WI38 (cell line): Measurements from ENCODE around the gene GATB.

Experiments used
- H3K4me3 ChIP-seq: 2 replicates; pipeline ENCODE4 v1.5.1; 2011; ENCODE audit warnings: low read depth, mild to moderate bottlenecking, control low read depth, low read length
- CTCF ChIP-seq: IDR thresholded peaks from 2 replicates; pipeline ENCODE4 v1.5.1; 2012; ENCODE audit warnings: low read depth, mild to moderate bottlenecking, control low read depth, low read length

The GATB gene

GRCh38 chr4:151690876-151691275 lies 69.9 kb downstream of the GATB start:
- no peak overlapping the region for H3K4me3 ChIP-seq
- no peak for TF ChIP-seq CTCF

GRCh38 chr4:151690164-151690870 lies 70.5 kb downstream of the GATB start:
- H3K4me3 ChIP-seq: no peak overlapping the region
- TF ChIP-seq CTCF: no peak

- H3K4me3 ChIP-seq: no peak overlapping the region
- TF ChIP-seq CTCF: no peak
Observed at GRCh38 chr4:151689211-151689991, 71.4 kb downstream of the GATB start.

GRCh38 chr4:151688785-151689043 lies 72.1 kb downstream of the GATB start:
- no peak for TF ChIP-seq CTCF
- H3K4me3 ChIP-seq: no peak overlapping the region

GRCh38 chr4:151688003-151688784 lies 72.6 kb downstream of the GATB start:
- TF ChIP-seq CTCF: no peak

GRCh38 chr4:151687021-151687640 lies 73.7 kb downstream of the GATB start:
- H3K4me3 ChIP-seq: no peak overlapping the region
- no peak for TF ChIP-seq CTCF

More at GRCh38 chr4:151688003-151688784, 72.6 kb downstream of the GATB start:
- H3K4me3 ChIP-seq: no peak overlapping the region
